ENCODE measurements around the gene CHST3.

DNA sequence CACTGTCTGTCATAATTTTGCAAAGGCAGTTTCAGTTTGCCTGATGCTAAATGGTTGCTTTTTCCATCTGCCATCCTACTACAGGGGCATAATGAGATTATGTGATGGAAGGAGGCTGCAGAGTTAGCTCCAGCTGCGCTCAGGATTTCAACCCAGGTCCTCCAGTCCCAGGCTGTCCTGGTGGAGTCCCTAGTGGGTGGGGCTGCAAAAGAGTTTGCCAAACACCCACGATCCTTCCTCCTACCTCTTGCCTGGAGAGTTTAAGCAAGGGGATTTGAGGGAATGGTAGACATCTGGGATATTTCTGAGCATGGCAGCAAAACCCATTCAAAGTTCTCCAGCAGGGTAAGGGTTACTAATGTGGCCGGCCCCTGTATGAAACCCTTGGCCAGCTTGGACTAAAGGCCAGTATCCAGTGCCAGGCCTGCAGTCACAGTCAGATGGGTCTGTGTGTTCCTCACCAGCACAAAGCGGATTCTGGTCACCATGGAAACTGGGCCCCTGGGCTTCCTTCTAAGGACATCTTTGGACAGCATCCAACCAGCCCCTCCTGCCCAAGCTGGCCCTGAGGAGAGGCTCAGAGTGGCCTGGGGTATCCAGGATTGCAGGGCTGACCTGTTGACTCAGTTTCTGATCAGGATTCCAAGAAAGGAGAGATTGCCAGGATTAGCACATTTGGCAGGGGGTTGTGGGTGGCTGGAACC is 42.7 kb upstream of the CHST3 start:
- TF ChIP-seq EP300 (IDR thresholded peaks at IDR 0.05; ENCODE audit: borderline replicate concordance): no peak
- TF ChIP-seq, protein P1, sequence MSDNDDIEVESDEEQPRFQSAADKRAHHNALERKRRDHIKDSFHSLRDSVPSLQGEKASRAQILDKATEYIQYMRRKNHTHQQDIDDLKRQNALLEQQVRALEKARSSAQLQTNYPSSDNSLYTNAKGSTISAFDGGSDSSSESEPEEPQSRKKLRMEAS (IDR thresholded peaks at IDR 0.05): no peak
